IPS-15b (cell line): Measurements from ENCODE around the gene ASXL2.
"Not testable (repeated sequence)": the region's sequence is repeated elsewhere in the genome, so short reads cannot be mapped to it uniquely, and the experiment has no call there.

Experiments used
- H3K27me3 ChIP-seq: one replicate; pipeline ENCODE4 v1.6.1; 2013; ENCODE audit warnings: low read length; ENCODE audit not compliant: control insufficient read depth, insufficient read depth
- H3K36me3 ChIP-seq: one replicate; pipeline ENCODE4 v1.6.1; 2013; ENCODE audit warnings: low read length; ENCODE audit not compliant: control insufficient read depth, insufficient read depth
- H3K4me1 ChIP-seq: one replicate; pipeline ENCODE4 v1.6.1; 2013; ENCODE audit warnings: mild to moderate bottlenecking, low read length; ENCODE audit not compliant: control insufficient read depth, insufficient read depth
- H3K4me3 ChIP-seq: one replicate; pipeline ENCODE4 v1.5.1; 2013; ENCODE audit warnings: low read depth, low read length
- H3K9ac ChIP-seq: one replicate; pipeline ENCODE4 v1.6.1; 2013; ENCODE audit warnings: low read depth, mild to moderate bottlenecking, low read length
- H3K9me3 ChIP-seq: one replicate; pipeline ENCODE4 v1.6.1; 2013; ENCODE audit warnings: mild to moderate bottlenecking, low read length; ENCODE audit not compliant: control insufficient read depth, insufficient read depth

ASXL2 gene

DNA sequence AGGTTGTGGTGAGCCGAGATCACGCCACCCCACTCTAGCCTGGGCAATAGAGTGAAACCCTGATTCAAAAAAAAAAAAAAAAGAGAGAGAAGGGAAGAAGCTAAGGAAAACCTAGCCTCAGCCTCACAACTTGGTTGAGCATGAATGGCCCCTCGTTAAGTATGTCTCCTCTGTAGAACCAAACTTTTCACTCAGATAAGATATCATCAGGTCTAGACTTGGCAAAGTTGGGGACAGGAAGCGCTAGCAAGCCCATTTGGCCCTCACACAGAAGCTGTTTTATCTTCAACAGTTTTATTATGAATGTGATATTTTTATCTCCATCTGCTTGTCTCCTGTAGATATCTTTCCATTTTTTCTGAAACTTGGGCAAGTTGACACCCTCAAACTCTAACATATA lies 3.5 kb upstream of the ASXL2 start:
- Histone ChIP-seq H3K9me3 (no peaks in the 10 kb centered on the region), H3K4me1 (peaks cover 3% of the 10 kb centered on the region), H3K36me3 (no peaks in the 10 kb centered on the region), H3K9ac (no peak overlapping the region), H3K27me3 (no peaks in the 10 kb centered on the region), H3K4me3 (no peak overlapping the region)

DNA sequence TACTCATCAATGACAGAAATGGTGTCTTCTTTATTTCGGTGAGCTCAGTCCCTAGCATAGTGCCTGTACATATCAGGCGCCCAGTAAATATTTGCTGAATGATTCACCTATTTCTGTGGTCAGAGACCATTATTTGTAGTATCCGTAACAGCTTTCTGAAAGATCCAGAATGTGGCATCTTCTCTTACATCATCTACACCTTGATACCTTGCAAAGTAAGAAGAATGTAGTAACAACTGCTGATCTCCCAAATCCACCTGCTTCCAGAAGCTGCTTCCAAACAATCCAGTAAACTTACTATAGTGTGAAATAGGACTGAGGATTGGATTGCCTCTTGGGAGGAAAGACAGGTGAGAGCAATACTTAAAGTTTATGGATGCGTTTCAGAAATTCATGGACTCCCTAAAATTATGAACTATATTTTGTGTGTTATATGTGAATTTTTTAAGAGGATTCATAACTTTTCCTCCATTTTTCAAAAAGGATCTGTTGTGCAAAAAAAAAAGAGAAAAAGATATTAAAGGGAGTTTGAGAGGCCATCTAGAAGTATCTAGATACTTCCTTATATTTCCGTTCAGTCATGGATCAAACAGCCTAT lies 945 bp upstream of the ASXL2 start:
- H3K36me3 ChIP-seq = no peaks in the 10 kb centered on the region
- H3K27me3 ChIP-seq = no peaks in the 10 kb centered on the region
- H3K4me1 ChIP-seq = peaks cover 3% of the 10 kb centered on the region
- H3K9me3 ChIP-seq = no peaks in the 10 kb centered on the region
- no peak overlapping the region for H3K9ac ChIP-seq
- peak overlapping the region; percentile 35 for H3K4me3 ChIP-seq

DNA sequence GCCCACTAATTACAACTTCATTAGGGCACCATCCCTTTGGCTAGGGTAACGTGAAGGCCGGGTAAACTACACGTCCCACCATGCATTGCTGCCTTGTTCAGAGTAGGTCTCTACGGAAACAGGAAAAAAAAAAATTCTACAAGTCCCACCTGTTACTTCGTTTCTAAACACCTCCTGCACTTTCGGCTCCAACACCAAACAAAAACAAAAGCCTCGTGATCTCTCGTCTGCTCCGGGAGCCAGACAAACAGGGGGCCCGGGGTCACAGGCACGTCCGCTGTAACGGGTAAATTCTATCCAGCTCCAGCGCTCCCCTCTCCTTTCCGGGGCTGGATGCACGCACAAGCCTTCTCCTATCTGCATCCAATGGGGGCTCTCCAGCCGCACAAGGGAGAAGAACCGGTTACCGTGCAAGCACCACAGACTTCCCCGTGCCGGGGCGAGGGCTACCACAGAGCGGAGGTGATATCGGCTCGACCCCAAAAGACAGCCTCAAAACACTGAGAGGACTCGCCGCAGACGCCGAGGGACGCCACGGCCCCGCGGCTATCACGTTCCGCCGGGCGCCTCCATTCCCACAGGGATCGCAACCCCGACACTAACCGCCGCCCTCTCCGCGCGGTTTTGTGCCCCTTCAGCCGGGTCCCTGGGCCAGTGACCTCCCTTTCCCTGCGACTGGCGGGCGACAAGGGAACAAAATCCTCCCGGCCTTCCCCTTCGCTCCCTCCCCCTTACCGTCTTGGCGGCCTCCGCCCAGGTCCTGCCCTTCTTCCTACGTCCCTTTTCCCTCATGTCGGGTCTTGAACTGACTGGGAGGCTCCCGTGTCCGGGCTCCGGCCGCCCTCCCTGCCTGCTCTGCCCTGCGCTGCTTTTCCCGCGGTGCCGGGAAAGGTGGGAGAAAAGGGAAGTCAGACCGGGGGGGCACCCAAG lies 591 bp downstream of the ASXL2 start:
- no peaks in the 10 kb centered on the region for H3K36me3 ChIP-seq
- no peaks in the 10 kb centered on the region for H3K27me3 ChIP-seq
- H3K9ac ChIP-seq = peak overlapping the region; percentile 87
- H3K4me3 ChIP-seq = peak overlapping the region; percentile 90
- peaks cover 3% of the 10 kb centered on the region for H3K4me1 ChIP-seq
- no peaks in the 10 kb centered on the region for H3K9me3 ChIP-seq

- H3K4me3 ChIP-seq = no peak overlapping the region
- no peaks in the 10 kb centered on the region for H3K36me3 ChIP-seq
- H3K9ac ChIP-seq = no peak overlapping the region
- H3K27me3 ChIP-seq = no peaks in the 10 kb centered on the region
- H3K4me1 ChIP-seq = peaks cover 6% of the 10 kb centered on the region
- H3K9me3 ChIP-seq = no peaks in the 10 kb centered on the region
These were observed 6.2 kb downstream of the ASXL2 start for GRCh38 chr2:25872134-25872533.

DNA sequence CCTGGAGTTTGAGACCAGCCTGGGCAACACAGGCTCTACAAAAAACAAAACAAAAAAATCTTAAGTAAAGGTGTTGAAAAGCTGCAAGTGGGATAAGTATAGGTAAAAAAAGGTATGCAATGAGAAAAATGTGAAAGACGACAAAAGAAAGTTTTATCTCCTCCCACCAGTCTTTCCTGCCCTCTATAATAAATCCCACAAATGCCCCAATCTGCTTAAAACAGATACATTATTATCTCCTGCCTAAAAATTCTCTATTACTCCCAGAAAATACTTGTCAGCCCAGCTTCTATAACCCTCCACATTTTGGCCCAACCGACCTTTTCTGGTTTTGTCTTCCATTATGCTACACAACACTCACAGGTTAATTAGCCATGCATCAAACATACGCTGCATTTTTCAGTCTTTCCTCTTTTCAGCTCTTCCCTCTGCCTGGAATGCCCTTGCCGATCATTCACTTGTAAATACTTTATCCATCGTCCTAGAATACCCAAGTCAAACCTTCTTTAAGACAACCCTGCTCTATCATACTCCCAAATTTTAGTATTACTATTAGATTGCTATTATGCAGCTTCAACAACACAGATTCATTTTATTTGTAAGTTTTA lies 10.8 kb downstream of the ASXL2 start:
- Histone ChIP-seq H3K36me3 (no peaks in the 10 kb centered on the region), H3K9ac (no peak overlapping the region), H3K4me1 (peaks cover 6% of the 10 kb centered on the region), H3K4me3 (no peak overlapping the region), H3K9me3 (no peaks in the 10 kb centered on the region), H3K27me3 (no peaks in the 10 kb centered on the region)

GRCh38 chr2:25856377-25856776 lies 21.9 kb downstream of the ASXL2 start:
- no peaks in the 10 kb centered on the region for H3K36me3 ChIP-seq
- no peak overlapping the region for H3K9ac ChIP-seq
- no peak overlapping the region for H3K4me3 ChIP-seq
- no peaks in the 10 kb centered on the region for H3K9me3 ChIP-seq
- no peaks in the 10 kb centered on the region for H3K27me3 ChIP-seq
- peaks cover 8% of the 10 kb centered on the region for H3K4me1 ChIP-seq

GRCh38 chr2:25855065-25855464 lies 23.2 kb downstream of the ASXL2 start:
- Histone ChIP-seq H3K9me3 (no peaks in the 10 kb centered on the region), H3K36me3 (no peaks in the 10 kb centered on the region), H3K27me3 (no peaks in the 10 kb centered on the region), H3K9ac (no peak overlapping the region), H3K4me3 (no peak overlapping the region), H3K4me1 (peaks cover 8% of the 10 kb centered on the region)

GRCh38 chr2:25854613-25855012 lies 23.7 kb downstream of the ASXL2 start:
- Histone ChIP-seq H3K4me1 (peaks cover 8% of the 10 kb centered on the region), H3K9me3 (no peaks in the 10 kb centered on the region), H3K4me3 (no peak overlapping the region), H3K27me3 (no peaks in the 10 kb centered on the region), H3K36me3 (no peaks in the 10 kb centered on the region), H3K9ac (no peak overlapping the region)

- H3K4me1 ChIP-seq = peaks cover 8% of the 10 kb centered on the region
- no peak overlapping the region for H3K9ac ChIP-seq
These were observed 25.1 kb downstream of the ASXL2 start for GRCh38 chr2:25853038-25853638.

DNA sequence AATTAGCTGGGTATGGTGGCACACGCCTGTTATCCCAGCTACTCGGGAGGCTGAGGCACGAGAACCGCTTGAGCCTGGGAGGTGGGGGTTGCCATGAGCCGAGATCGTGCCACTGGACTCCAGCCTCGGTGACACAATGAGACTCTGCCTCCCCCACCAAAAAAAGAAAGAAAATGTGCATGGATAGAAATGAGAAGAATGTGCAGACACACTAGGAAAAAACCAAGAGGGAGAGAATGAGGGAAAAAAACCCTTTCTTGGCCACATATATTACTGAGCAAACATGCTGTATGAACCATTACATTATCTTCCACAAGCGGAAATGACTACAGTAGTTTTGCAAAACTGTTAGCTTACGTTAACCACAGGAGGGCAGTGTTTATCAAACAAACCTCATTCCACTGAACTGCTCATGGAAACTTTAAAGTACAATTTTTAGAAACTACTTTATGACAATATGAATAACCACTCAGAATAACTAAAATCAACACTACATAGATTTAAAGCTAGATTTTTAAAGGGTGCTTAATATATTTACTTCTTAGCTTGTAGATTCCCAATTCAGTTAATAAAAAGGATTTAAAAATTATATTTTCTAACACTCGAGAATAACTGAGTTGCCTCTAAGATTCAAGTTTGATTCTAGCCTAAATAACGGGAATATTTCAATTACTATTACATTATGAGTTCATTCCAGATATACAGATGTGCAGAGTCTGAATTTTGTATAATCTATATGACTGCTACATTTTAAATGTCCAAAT lies 26.4 kb downstream of the ASXL2 start:
- Histone ChIP-seq H3K9me3 (no peaks in the 10 kb centered on the region), H3K36me3 (no peaks in the 10 kb centered on the region), H3K9ac (no peak overlapping the region), H3K27me3 (no peaks in the 10 kb centered on the region), H3K4me1 (peaks cover 8% of the 10 kb centered on the region), H3K4me3 (no peak overlapping the region)

More at GRCh38 chr2:25853038-25853638, 25.1 kb downstream of the ASXL2 start:
- Histone ChIP-seq H3K4me3 (no peak overlapping the region), H3K36me3 (no peaks in the 10 kb centered on the region), H3K27me3 (no peaks in the 10 kb centered on the region), H3K9me3 (no peaks in the 10 kb centered on the region)

DNA sequence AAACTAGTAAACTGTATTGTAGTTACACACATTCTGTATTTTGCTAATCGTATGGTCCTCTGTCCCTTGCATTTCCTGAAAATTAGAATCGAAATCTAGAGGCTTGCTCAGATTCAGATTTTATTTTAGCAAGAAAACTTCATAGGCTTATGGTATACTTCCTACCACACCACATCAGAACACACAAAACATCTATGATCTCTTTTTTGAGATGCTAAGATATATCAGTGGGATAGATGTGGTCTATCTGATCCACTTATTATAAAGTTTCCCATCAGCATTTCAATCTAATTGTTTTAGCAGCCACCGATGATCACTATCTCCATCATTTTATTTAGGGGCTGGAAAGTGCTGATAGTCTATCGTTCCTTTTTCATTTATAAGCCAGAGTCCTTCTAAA lies 27.9 kb downstream of the ASXL2 start:
- H3K4me3 ChIP-seq, H3K36me3 ChIP-seq, H3K4me1 ChIP-seq, H3K9ac ChIP-seq, H3K27me3 ChIP-seq, H3K9me3 ChIP-seq: not testable (repeated sequence)
